ENCODE results near the gene DNAL4. TPM values are rescaled to one million over a fixed set of nuclear protein-coding genes. Genes with fewer than 3 reads are reported as not detected.

The DNAL4 gene
- total RNA-seq, 2 experiments from 2014 or later, result 5.5 to 6.0 TPM

DNA sequence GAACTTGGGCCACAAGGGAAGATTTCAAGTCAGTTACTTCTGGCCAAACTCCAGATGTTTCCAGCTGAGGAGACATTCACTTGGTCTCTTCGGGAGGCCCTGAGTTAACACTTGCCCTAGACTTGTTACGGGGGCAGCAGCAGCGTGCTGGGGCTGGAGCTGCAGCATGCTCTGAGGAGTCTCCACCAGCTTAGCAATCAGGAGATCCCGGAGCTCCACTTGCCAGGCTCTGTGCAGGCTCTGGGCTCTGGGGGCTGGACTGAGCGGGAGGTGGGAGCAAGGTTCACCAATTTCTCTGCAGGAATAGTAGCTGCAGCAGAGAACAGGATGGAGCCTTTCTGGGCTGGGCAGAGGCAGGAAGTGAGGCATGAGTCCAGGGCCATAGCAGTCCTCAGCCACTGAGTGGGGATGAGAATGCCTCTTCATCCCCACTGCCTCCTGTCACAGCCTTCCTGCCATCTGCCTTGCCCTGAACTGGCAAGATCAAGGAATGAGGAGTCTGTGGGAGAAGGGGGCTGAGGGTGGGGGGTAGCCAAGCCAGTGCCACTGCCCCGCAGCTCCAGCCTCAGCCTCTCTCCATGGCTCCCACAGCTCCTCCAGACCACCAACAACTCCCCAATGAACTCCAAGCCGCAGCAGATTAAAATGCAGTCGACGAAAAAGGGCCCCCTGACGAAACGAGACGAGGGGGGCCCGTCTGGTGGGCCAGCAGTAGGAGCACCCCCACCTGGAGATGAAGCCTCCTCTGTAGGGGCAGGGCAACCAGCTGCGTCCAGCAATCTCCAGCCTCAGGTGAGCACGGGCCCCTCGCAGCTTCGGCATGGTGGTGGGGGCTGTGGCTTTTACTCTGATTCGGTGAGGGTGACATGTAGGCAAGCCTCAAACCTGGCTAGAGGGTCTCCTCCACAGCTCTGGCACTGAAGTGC, 64.8 kb downstream of the DNAL4 start:
- Mint-ChIP-seq H3K4me3 (no peak overlapping the region), H3K27me3 (no peaks in the 10 kb centered on the region)
- CTCF ChIA-PET, result interaction anchor here (0.7 to 1.0 kb wide), 3 partner anchors 22 to 141 kb away, joined by 3 to 4 read pairs (median 3); no protein-coding TSS in a partner anchor

More for the DNA sequence above, 64.8 kb downstream of the DNAL4 start:
- no peak for TF ChIP-seq CTCF (IDR thresholded peaks at IDR 0.05)
- peaks cover 6% of the 10 kb centered on the region for H3K4me1 Mint-ChIP-seq (ENCODE audit: low read depth)
- POLR2A ChIA-PET, result interaction anchor here (0.6 to 41.0 kb wide), 4 partner anchors 5 to 525 kb away, joined by 3 to 905 read pairs (median 456); partner anchors contain the start of genes GTPBP1, JOSD1 and SUN2
- H3K27ac Mint-ChIP-seq, result peak overlapping the region; percentile 27
- DNase-seq, result no peak
- intact Hi-C loops (cut with micrococcal nuclease), result no loop called here
- peaks cover 49% of the 10 kb centered on the region for H3K36me3 Mint-ChIP-seq (ENCODE audit: low read depth)
- no peak for ATAC-seq
- no peaks in the 10 kb centered on the region for H3K9me3 Mint-ChIP-seq

Other genes with a start within 250 kb of the DNAL4 start
- gene DMC1, start 224.0 kb downstream of the DNAL4 start, total RNA-seq, result 10 to 100 TPM; 14.2 to 15.1 TPM
- gene FAM227A, start 137.8 kb downstream of the DNAL4 start, total RNA-seq, result 1 to 10 TPM in 1 of 2 experiments, under 1 TPM in 1; 0.74 to 1.1 TPM
- 10 to 100 TPM; 15.6 to 15.7 TPM for gene CBY1, start 137.5 kb downstream of the DNAL4 start, total RNA-seq
- 100 to 1,000 TPM; 155 to 158 TPM for gene TOMM22, start 112.2 kb downstream of the DNAL4 start, total RNA-seq
- gene JOSD1, start 93.2 kb downstream of the DNAL4 start, total RNA-seq, result 10 to 100 TPM; 84.7 to 88.1 TPM
- 10 to 100 TPM; 93.3 to 97.6 TPM for gene GTPBP1, start 88.2 kb downstream of the DNAL4 start, total RNA-seq
- gene SUN2, start 38.1 kb downstream of the DNAL4 start, total RNA-seq, result 100 to 1,000 TPM; 101 to 107 TPM
- under 1 TPM; 0.69 to 0.83 TPM for gene NPTXR, start 49.9 kb upstream of the DNAL4 start, total RNA-seq
- gene CBX6, start 78.1 kb upstream of the DNAL4 start, total RNA-seq, result 10 to 100 TPM; 97.7 to 99.4 TPM
- not detected for gene APOBEC3A, start 163.5 kb upstream of the DNAL4 start, total RNA-seq
- gene APOBEC3B, start 188.2 kb upstream of the DNAL4 start, total RNA-seq, result 1 to 10 TPM; 5.0 to 5.1 TPM
- 10 to 100 TPM; 82.2 to 82.6 TPM for gene APOBEC3C, start 220.1 kb upstream of the DNAL4 start, total RNA-seq
- gene APOBEC3D, start 227.0 kb upstream of the DNAL4 start, total RNA-seq, result 10 to 100 TPM; 34.4 to 34.9 TPM
- 10 to 100 TPM; 20.7 to 25.0 TPM for gene APOBEC3F, start 246.7 kb upstream of the DNAL4 start, total RNA-seq

Data from activated CD8-positive, alpha-beta T cell treated with anti-CD3 and anti-CD28 coated beads for 36 hours (primary cell).